Neural cell (in vitro differentiated cells): ENCODE results near the gene ORC5. TPM values are rescaled to one million over a fixed set of nuclear protein-coding genes. Genes with fewer than 3 reads are reported as not detected.
A peak's percentile ranks its signal among the peaks of the same experiment; 100 is the strongest.

Source experiments
- H2AFZ ChIP-seq: fragments of 200-600, 300-800 bp; sonication (generic), shearing (Covaris generic); 2 replicates; pipeline ENCODE4 v1.6.0; 2014; ENCODE audit warnings: low read depth, mild to moderate bottlenecking, antibody characterized with exemption, low read length, moderate library complexity
- H3F3A ChIP-seq: fragments of 200-600 bp; shearing (Covaris generic); 2 replicates; pipeline ENCODE4 v1.6.1; 2016; ENCODE audit warnings: mild to moderate bottlenecking, moderate library complexity, mixed read lengths, antibody characterized with exemption, low read length; ENCODE audit not compliant: insufficient read depth, poor library complexity, severe bottlenecking
- H3K27ac ChIP-seq: fragments of 200-600, 300-800 bp; sonication (generic), shearing (Covaris generic); 2 replicates; pipeline ENCODE4 v1.5.1; 2014; ENCODE audit warnings: mild to moderate bottlenecking, low read length, moderate library complexity
- H3K27me3 ChIP-seq: fragments of 300-800, 200-600 bp; sonication (generic), shearing (Covaris generic); 2 replicates; pipeline ENCODE4 v1.6.0; 2014; ENCODE audit warnings: mild to moderate bottlenecking, low read depth, low read length, moderate library complexity; ENCODE audit not compliant: insufficient read depth
- H3K36me3 ChIP-seq: fragments of 300-800, 200-600 bp; sonication (generic), shearing (Covaris generic); 2 replicates; pipeline ENCODE4 v1.5.1; 2014; ENCODE audit warnings: mild to moderate bottlenecking, antibody characterized with exemption, low read length, moderate library complexity; ENCODE audit not compliant: insufficient read depth
- H3K4me2 ChIP-seq: fragments of 300-800, 200-600 bp; sonication (generic), shearing (Covaris generic); 2 replicates; pipeline ENCODE4 v1.6.0; 2014; ENCODE audit warnings: mild to moderate bottlenecking, low read length
- H3K4me3 ChIP-seq: fragments of 300-800, 200-600 bp; sonication (generic), shearing (Covaris generic); 2 replicates; pipeline ENCODE4 v1.5.1; 2014; ENCODE audit warnings: mild to moderate bottlenecking, low read length, moderate library complexity
- H3K79me2 ChIP-seq: fragments of 200-600 bp; shearing (Covaris generic); replicated peaks from 2 replicates; pipeline ENCODE4 v1.6.0; 2014; ENCODE audit warnings: mild to moderate bottlenecking, low read length, moderate library complexity; ENCODE audit not compliant: insufficient read depth
- H3K9ac ChIP-seq: fragments of 300-800, 200-600 bp; sonication (generic), shearing (Covaris generic); 2 replicates; pipeline ENCODE4 v1.6.1; 2016; ENCODE audit warnings: mild to moderate bottlenecking, low read length, mixed read lengths
- H3K9me2 ChIP-seq: fragments of 200-600 bp; shearing (Covaris generic); 2 replicates; pipeline ENCODE4 v1.6.1; 2016; ENCODE audit warnings: mild to moderate bottlenecking, low read length, mixed read lengths; ENCODE audit not compliant: insufficient read depth
- H3K9me3 ChIP-seq: fragments of 200-600, 300-800 bp; sonication (generic), shearing (Covaris generic); 2 replicates; pipeline ENCODE4 v1.6.1; 2016; ENCODE audit warnings: mild to moderate bottlenecking, mixed run types, low read length, moderate library complexity, mixed read lengths
- H4K20me1 ChIP-seq: fragments of 200-600 bp; shearing (Covaris generic); 2 replicates; pipeline ENCODE4 v1.6.1; 2016; ENCODE audit warnings: mild to moderate bottlenecking, mixed run types; ENCODE audit not compliant: insufficient read depth
- CTCF ChIP-seq: fragments of 450-650 bp; IDR thresholded peaks from 2 replicates; pipeline ENCODE4 v1.5.1; 2014; ENCODE audit warnings: antibody characterized with exemption, mild to moderate bottlenecking, moderate library complexity; ENCODE audit not compliant: poor library complexity, severe bottlenecking
- EP300 ChIP-seq: fragments of 450-650 bp; conservative IDR thresholded peaks from 2 replicates; pipeline ENCODE4 v1.6.1; 2014; ENCODE audit warnings: antibody characterized with exemption, mild to moderate bottlenecking, moderate library complexity; ENCODE audit not compliant: poor library complexity, severe bottlenecking
- EZH2 ChIP-seq: fragments of 200-600, 300-800 bp; shearing (Covaris generic), sonication (generic); IDR thresholded peaks from 2 replicates; pipeline ENCODE4 v1.6.1; 2014; ENCODE audit warnings: antibody characterized with exemption, low read length, borderline replicate concordance, mild to moderate bottlenecking; ENCODE audit not compliant: insufficient read depth, poor library complexity, severe bottlenecking
- MXI1 ChIP-seq: fragments of 450-650 bp; conservative IDR thresholded peaks from 2 replicates; pipeline ENCODE4 v1.6.1; 2014; ENCODE audit warnings: antibody characterized with exemption, mild to moderate bottlenecking; ENCODE audit not compliant: poor library complexity, severe bottlenecking
- POLR2AphosphoS5 ChIP-seq: IDR thresholded peaks from 2 replicates; pipeline ENCODE4 v1.6.1; 2012
- RAD21 ChIP-seq: fragments of 450-650 bp; conservative IDR thresholded peaks from 2 replicates; pipeline ENCODE4 v1.6.1; 2014; ENCODE audit warnings: antibody characterized with exemption, mild to moderate bottlenecking, moderate library complexity
- REST ChIP-seq: IDR thresholded peaks from 2 replicates; pipeline ENCODE4 v1.6.1; 2012; ENCODE audit warnings: borderline replicate concordance
- SMC3 ChIP-seq: fragments of 450-650 bp; conservative IDR thresholded peaks from 2 replicates; pipeline ENCODE4 v1.6.1; 2014; ENCODE audit warnings: antibody characterized with exemption, mild to moderate bottlenecking, moderate library complexity; ENCODE audit not compliant: poor library complexity
- TAF1 ChIP-seq: IDR thresholded peaks from 2 replicates; pipeline ENCODE4 v1.6.1; 2012; ENCODE audit warnings: low read depth
- polyA minus RNA-seq: library from RNA; depleted of rRNA, polyadenylated mRNA; stranded (reverse); fragments of >200 nt; gene quantifications from 2 replicates; pipeline ENCODE4 v1.2.3, GENCODE V29; 2014
- polyA plus RNA-seq: library from polyadenylated mRNA; depleted of rRNA; stranded (reverse); fragments of >200 nt; gene quantifications from 2 replicates; pipeline ENCODE4 v1.2.3, GENCODE V29; 2014

Gene ORC5
- 23.4 and 27.3 TPM in 2 replicates for polyA plus RNA-seq
- 47.9 and 54.0 TPM in 2 replicates for polyA minus RNA-seq

GRCh38 chr7:104207731-104208420 lies at the start of gene ORC5:
Gene ORC5 (minus strand): TSS chr7:104208013. CDS start chr7:104207904, 109 bp downstream.
- Histone ChIP-seq H3K9me2 (no peaks in the 10 kb centered on the region), H3K4me2 (peak within 1 kb of the TSS; percentile 72), H3K9me3 (no peaks in the 10 kb centered on the region), H3K9ac (peak within 1 kb of the TSS; percentile 74), H4K20me1 (no peaks in the 10 kb centered on the region), H3F3A (no peaks in the 10 kb centered on the region), H3K27me3 (no peaks in the 10 kb centered on the region), H3K4me3 (peak within 1 kb of the TSS; percentile 75), H3K79me2 (peaks cover 35% of the 10 kb centered on the region), H2AFZ (peak within 1 kb of the TSS; percentile 96), H3K27ac (peak within 1 kb of the TSS; percentile 78), H3K36me3 (no peaks in the 10 kb centered on the region)
- TF ChIP-seq EZH2: no peak
- TF ChIP-seq RAD21: no peak
- TF ChIP-seq MXI1: peak; percentile 86
- peak; percentile 86 for TF ChIP-seq TAF1
- peak; percentile 91 for TF ChIP-seq POLR2AphosphoS5
- peak; percentile 60 for TF ChIP-seq EP300
- TF ChIP-seq SMC3: no peak
- TF ChIP-seq CTCF: peak; percentile 22
- peak; percentile 83 for TF ChIP-seq REST

GRCh38 chr7:104255616-104256015 lies 47.8 kb upstream of the ORC5 start:
- Histone ChIP-seq H3K9ac (no peak overlapping the region), H2AFZ (no peak overlapping the region), H3K9me3 (no peaks in the 10 kb centered on the region), H3K27ac (no peak overlapping the region), H3K79me2 (no peaks in the 10 kb centered on the region), H3K27me3 (no peaks in the 10 kb centered on the region), H3K4me3 (no peak overlapping the region), H3K9me2 (no peaks in the 10 kb centered on the region), H4K20me1 (no peaks in the 10 kb centered on the region), H3K4me2 (no peak overlapping the region), H3F3A (no peaks in the 10 kb centered on the region), H3K36me3 (no peaks in the 10 kb centered on the region)
- no peak for TF ChIP-seq REST
- no peak for TF ChIP-seq EP300
- TF ChIP-seq MXI1: no peak
